SW480 (cell line): Measurements from ENCODE around the gene CCR5AS.
"Not testable (repeated sequence)": the region's sequence is repeated elsewhere in the genome, so short reads cannot be mapped to it uniquely, and the experiment has no call there.

Source experiments
- DNase-seq: peaks from one replicate; pipeline ENCODE4 v3.0.0-alpha.2; 2016; ENCODE audit warnings: low spot score

CCR5AS gene

DNA sequence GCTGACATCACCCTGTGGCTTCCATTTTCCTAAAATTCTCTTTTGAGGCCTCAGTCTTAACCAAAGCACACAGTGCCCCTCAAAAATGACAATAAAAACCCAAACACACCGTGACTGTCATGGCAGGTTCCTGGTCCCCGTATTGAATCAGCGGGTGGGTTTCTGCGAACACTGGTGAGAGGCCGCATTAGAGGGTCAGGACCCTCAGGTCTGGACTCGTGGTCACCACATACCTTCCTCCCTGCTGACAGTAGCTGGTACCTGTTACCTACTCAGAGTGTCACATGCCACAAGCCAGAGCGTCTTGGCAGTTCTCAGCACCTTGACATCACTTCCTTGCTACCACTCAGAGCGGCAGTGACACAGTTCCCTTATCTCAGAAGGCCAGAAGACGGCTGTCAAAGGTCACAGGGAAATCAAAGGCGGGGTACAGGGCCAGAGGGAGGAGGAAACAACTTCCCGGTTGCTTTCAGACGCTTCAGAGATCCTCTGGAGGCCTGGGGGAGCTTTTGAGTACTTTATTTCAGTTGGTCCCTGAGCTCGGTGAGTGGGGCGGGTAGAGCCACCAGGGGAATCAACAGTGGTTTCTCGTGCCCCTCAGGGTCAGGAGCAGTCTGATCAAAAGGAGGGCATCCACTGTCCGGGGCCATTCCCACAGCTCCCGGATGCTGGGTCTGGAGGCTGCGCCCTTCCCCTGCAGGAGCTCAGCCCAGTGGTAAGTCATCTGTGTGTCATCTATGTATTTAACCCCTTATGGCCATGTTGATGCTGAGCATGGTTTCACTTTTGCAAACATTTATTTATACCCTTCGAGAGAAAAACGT, at the start of gene CCR5AS, which contains the start of gene CCRL2:
CCR5AS (minus strand) TSS at position 279 of the 824 bp plus-strand sequence.
CCRL2 (plus strand) TSS at position 472 of the 824 bp plus-strand sequence. CDS start 821 bp downstream, outside the sequence.
- DNase-seq = peak; percentile 36

DNA sequence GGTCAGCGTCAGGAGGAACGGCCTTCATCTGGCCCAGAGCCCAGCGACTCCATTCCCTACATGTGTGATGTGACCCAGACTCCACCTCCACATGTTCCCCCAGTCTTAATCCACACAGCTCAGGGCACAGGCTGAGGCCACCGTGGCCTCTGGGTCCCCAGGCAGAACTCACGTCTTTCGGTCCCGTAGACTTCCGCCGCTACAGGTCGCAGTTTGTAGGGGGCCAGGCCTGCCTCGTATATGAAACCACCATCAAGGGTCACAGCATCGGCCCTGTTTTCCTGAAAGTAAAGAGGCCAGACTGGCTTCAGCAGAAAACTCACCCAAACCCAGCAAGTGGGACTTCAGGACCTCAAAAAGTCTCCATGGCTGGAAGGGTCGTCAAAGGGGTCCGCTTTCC, 49.3 kb upstream of the CCR5AS start:
- no peak for DNase-seq

DNA sequence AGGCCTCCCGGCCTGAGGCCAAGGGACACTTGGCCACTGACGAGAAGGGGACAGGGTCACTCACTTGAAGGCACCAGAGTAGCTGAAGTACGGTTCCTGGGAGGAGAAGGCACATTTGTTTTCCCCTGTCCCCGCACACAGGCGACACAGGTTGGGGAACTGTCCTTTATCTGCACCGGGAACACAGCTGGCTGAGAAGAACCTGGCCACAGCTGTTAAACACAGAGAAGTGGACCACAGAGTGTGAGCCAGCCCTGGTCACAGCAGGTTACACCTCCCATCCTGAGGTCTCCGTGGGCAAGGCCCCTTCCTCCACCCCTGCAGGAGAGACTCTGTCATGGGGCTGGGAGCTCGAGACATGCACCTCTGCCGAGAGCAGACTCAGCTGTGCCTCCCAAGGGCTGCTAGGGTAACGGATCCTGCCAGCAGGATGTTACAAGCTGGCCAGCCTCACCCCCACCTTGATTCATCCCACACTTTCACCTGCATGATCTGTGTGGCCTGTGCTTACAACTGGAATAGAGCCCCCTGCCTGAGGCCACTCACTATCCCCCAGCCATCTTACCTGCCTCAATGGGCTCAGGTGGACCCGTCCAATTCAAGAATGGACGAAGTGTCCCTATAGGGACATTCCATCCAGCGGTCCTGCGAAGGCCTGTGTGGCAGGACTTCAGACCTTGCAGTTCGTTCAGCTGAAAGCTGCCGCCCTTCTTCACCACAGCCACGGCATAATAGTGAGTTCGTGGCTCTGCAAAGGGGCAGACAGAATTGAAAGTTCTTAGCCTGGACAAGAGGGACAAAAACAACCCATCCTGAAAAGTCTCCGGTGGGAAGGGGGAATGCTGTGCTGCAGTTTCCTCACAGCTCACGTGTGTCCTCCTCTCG, 48.6 kb upstream of the CCR5AS start:
- no peak for DNase-seq

DNA sequence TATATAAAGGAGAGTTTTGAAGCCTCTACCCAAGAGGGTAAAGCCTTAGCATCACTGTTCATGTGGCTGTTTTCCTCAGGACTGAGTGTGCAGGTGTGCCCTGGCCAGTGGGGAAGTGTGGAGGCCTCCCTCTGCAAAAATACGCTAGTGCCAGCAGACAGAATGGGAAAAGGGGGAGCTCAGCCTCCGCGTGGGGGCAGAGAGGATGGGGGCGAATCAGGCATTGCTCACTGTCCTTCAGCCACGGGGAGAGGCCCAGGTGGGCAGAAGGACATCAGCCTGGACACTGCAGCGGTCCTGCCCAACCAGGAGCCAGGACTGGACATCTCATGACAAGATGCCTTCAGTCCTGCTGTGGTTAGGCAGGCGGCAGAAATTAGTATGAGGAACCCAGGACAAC, 47.7 kb upstream of the CCR5AS start:
- no peak for DNase-seq

DNA sequence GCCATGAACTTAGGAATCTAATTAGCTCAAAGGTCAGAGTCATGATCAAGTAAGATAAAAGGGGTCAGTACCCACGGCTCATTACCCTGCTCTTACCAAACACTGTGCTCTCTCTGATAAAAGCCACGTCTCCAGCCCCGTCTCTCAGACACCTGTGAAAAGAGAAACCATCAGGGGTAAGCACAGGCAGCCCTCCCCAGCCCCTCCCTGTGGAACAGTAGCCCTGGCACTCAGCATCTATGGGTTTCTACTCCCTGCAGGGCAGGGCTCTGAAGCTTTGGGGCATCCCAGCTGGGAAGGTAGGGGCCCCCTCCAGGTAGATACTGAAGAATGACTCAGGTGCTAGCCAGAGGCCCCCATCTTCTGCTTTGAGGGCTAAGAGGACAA, 47.3 kb upstream of the CCR5AS start:
- DNase-seq = no peak

DNA sequence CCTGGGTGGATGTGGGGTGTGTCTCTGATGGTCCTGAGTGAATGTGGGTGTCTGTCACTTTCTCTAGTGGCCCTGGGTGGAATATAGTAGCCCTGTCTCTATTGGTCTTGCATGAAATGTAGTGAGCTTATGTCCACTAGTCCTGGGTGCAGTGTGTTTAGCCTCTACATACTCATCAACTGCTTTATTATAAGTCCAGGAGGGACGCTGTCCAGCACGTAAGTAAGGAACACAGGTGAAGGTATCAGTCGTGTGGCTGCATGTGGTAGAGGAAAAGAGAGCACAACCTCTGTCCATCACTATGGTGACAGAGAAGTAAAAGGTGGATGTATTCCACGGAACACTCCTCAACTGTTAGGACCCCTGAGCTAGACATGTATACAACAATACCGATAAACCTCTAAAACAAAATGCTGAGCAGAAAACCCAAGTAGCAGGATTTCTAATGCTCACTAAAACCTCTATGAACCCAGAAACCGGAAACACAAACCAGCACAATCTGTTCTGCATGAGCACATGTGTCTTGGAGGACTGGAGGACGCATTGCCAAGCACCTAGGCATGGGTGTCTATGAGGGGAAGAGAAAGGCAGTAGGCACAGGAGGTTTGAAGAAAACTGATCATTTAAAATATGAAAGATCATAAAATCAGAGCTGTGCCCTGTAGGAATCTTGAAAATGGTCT, 46.8 kb upstream of the CCR5AS start:
- DNase-seq = no peak

DNA sequence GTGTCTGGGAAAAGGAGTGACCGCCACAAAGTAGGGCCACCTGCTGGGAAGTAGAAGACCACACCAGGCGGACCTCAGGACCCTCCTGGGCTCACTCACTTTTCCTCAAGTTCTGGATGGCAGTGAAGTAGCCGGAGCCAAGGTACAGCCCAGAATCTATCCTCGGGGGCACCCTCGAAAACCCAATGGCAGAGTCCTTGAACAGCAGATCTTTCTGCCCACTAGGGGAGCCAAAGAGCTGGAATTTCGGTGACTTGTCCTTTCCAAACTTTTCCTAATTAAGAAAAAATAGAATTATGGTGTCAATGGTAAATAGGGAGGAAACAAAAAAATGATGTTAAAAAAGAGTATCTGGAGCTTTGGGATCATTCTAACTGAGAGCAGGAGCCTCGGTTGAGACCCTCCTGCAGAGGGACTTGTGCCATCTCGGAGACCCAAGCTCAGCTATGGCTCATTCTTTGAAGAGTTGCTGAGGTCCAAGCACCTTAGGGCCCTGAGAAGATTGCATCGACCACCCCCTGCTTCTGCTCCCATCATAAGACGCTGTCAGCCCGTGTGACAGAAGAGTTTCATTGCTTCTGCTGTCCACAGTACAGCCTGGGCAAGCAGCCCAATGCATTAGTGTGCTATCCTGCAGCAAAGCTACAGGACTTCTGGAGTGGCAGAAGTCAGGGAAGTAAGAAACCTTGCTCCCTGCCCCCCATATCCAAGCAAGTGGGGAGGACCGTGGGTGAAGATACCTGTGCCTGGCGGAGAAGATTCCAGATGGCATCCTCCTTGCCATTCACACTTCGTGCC, 43.1 kb upstream of the CCR5AS start:
- no peak for DNase-seq

DNA sequence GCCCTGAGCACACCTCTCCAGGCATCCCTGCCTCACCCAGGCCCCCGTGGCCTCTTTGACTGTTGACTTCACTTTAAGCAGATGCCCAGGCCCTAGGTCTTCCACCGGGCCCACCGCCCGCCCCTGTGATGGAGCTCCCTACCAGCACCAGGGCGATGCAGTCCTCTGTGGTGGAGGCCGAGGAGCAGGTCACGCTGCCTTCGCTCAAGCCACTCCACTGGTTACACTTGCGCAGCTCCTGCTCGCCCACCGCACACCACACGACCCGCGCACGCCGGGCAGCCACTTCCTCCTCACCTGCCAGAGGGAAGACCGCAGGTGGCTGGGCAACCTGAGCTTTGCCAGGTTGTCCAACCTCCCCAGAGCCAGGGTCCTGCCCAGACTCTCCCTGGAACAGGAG, 41.9 kb upstream of the CCR5AS start:
- DNase-seq = no peak

DNA sequence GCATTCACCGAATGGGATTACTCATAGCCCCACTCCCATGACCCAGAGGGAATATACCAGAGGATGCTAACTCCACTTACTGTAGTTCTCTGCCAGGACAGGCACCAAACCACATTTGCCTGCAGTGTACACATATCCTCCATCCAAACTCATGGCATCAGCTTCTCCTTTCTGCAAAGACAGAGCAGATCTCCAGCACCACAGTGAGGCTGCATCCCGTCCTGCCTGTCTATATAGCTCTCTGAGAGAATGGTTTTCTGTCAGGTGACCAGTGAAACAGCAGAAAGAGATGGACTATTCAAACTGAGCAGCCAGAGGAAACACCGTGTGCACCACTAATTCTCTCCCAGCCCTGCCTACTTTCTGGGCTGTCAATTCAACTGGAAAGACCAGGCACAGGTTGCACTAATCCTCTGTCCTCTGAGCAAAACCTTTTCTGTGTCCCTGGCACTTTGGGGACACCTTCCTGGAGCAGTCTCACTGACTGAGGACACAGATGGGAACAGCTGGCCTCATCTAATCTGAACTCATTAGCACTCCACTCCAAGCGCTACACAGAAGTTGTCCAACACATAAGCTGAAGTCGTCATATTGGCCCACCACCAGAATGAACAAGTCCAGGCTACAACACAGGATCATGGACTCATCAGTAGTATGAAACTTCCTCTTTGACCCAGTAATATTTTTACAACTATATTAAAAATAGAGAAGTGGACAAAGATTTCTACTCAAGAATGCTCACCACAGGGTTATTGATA, 40.5 kb upstream of the CCR5AS start:
- no peak for DNase-seq

DNA sequence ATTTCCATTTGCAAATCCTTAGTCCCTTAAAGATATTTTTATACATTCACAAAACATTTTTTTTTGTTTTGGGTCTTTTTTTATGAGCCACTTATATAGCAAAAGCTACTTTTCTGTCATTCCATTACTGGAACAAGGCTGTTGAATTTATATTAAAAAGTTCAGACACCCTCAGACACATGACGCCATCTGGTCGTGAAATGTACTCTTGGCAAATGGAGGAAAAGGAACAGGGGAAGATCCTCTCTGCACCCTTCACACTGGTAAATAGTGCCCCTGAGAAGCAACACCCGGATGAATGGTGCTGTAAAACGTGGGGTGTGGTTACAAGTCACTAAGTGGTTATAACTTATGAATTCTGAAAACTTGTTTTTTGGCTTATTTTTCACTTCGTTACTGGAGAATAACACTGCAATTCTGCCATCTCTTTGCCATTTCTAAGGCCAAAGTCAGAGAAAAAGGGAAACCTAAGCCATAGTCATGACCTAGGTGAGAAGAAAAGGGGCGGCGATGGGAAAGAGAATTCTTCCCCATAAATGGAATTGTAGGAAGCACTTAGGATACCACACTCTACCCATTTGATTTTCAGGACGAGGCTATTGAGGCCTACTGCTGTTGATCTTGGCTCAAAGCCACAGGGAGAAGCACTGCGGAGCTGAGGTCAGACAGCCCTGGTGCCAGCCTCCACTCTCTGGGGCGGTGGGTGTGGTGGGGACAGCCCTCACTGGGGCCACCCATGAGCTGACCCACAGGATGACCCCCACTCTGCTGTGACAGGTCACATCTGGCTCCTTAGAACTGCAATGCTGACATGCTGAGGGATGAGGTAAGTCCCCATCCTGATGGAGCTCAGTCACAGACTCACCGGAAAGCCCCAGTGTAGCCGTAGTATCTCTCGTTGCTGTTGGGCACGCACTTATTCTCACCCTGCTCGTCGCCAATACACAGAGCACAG, 36.0 kb upstream of the CCR5AS start:
- DNase-seq = no peak

DNA sequence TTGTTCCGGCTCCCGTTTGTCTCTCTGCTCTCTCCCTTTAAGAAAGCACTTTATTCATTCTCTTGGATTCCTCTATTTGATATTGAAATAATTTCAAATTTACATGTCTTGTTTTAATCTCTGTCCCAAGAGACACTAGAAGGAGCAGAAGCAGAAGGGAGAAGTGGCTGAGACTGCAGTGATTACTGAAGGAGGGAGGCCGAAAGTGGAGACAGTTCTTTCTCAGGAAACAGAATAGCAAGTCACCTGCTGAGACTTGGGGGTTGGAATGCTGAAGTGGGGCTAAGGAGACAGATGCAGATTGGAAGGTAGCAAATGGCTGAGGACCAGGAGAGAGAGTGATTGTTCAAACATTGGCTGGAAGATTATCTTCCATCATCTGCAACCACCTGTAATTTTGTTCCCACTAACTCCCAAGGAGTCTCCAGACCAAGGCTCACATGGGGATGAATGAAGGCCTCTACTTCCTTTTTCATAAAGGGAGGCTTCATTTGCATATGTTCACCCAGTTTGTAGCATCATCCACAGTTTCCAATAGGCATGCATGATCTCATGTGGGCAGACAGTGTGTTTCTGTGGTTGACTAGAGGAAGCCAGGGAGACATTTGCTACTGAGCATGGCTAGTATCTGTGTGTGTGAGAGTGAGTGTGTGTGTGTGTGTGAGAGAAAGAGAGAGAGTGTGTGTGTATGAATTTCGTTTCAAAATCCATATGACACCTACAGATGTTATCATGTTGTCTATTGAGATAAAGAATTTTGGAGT, 33.8 kb upstream of the CCR5AS start:
- no peak for DNase-seq

DNA sequence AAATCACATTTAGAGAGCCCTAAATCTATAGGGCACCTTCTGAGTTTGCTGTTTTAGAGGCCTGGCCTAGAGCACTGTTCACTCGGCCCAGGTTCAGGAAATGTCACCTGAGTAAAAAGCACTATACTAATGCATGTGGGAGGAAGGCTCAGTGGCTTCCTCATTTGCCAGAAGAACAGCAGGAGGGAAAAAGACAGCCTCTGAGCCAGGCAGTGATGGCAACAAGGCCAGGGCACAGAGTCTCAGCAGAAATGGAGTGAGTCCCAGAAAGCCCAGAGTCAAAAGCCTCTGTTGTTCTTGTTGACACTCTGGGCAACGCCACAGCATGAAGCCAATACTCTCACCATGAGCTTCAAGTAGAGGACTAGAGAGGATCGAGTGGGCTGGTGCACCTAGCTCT, 32.0 kb upstream of the CCR5AS start:
- DNase-seq = no peak

DNA sequence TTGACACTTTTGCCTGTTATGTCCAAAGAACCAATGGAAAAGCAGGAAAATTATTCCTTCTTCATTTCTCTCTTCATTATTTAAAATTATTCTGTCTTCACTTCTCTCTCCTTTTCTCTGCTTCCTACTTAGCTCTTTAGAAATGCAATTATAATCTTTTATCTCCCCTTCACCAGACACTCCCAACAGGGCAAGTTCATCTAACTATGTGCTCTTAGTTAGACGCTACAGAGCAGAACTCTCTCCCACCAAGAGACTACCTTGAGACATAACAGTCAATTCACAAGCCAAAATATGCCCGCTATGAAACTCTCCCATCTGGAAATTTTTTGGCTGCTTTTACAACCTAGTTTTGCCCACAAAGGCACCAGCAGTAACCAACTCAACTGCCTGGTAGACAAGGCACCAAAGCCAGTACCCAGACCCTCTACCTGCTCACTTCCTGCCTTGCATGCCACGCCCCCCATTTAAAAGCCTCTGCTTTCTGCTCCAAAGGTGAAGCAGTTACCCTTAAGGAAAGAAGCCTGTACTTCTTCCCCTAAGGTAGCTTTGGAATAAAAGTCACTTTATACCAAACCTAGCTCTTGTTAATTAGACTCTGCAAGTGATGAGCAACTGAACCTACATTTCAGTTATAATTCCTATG, 28.3 kb upstream of the CCR5AS start:
- DNase-seq = no peak

DNA sequence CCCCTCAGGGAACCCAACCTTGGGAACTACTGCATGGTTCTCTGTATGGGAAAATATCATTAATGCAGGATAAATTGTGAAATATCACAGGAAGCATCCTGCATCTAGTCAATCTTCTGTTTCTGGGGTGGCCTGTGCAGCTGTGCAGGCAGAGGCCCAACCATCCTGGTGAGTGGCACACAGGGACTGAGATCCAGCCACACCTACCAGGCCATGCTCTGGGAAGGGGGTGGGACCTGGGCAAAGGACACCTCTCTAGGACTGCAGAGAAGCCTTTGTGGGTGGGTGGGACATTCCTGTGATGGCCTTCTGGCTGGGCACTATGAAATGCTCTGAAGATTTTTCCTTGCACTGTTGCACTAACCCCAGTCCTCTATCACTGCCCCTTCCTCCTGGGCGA, 27.0 kb upstream of the CCR5AS start:
- DNase-seq = no peak

DNA sequence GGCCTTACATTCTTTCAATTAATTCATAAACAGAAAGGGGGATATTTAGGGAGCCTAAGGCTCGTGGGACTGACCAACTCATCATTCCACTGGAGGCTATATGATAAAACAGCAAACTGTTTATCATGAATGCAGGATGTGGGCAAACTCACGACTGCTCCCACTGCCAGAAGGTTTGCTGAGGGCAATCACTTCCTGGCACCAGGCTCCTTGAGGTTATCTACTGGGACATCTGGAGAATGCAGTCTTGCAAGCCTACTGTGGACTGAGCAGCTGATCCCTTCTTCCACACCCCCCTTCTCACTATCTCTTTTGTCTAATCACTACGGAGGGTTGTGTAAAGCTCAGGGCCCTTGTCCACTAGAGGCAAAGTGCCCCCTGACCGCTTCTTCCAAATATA, 26.3 kb upstream of the CCR5AS start:
- not testable (repeated sequence) for DNase-seq

DNA sequence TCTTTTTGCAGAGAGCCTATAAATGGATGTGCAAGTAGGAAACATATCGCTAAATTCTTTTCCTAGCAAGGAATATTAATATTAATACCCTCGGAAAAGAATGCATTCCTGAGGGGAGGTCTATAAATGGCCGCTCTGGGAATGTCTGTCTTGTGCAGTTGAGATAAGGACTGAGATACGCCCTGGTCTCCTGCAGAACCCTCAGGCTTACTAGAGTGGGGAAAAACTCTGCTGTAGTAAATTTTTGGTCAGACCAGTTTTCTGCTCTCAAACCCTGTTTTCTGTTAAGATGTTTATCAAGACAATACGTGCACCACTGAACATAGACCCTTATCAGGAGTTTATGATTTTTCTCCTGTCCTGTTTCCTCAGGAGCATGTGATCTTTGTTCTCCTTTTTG, 25.0 kb upstream of the CCR5AS start:
- not testable (repeated sequence) for DNase-seq

DNA sequence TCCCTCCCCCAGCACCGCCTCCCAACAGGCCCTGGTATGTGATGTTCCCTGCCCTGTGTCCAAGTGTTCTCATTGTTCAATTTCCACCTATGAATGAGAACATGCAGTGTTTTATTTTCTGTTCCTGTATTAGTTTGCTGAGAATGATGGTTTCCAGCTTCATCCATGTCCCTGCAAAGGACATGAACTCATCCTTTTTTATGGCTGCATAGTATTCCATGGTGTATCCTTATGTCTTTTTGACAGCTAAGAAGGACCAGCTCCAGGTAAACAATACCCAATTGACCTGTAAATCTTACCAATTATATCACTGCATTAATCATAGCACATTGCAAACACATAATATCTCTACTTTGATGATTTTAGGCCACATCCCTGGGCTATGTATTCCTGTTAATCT, 24.0 kb upstream of the CCR5AS start:
- DNase-seq = not testable (repeated sequence)

DNA sequence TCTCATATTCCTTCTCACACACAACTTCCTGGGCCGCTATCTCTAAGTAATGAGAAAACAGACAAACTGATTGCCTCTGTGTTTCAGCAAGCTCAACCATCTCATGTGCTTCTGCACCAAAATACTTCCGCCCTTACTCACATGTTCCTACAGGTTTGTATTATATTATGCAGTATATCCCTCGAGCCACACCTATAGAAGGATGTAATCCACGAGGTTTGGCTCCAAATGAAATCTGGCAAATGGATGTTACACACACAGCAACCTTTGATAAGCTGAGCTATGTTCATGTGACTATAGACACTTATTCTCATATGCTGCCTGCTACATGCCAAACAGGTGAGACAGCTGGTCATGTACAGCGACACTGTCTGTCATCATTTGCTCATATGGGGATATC, 22.8 kb upstream of the CCR5AS start:
- DNase-seq = no peak
